ENCODE results near the gene ZNF878.
A peak's percentile ranks its signal among the peaks of the same experiment; 100 is the strongest.

GRCh38 chr19:12052497-12053169 lies at the start of gene ZNF878:
- peak in 2 of 7 experiments; percentile 17 to 19 for TF ChIP-seq CTCF (IDR thresholded peaks at IDR 0.05)
- TF ChIP-seq POLR2A (IDR thresholded peaks at IDR 0.05): peak; percentile 87 to 98 (median 97)
